MCF 10A (cell line): ENCODE results near the gene FAM83G. TPM values are rescaled to one million over a fixed set of nuclear protein-coding genes. Genes with fewer than 3 reads are reported as not detected.

Experiments
- BruUV-seq: library from RNA; stranded (reverse); fragments of 400-500 nt; replicated peaks from 2 replicates; lab custom pipeline; 2021; lab: Mats Ljungman, UMichigan
- CTCF ChIA-PET: fragments of 300-600 bp; sonication (Branson Sonifier 250); formaldehyde crosslinking; extraction: SDS; loops from one replicate; lab custom pipeline; 2021; ENCODE audit warnings: antibody characterized with exemption, inconsistent platforms; lab: Yijun Ruan, JAX
- POLR2A ChIA-PET: fragments of 300-600, 350-650 bp; sonication (Branson Sonifier 250); formaldehyde crosslinking; extraction: SDS; loops from one replicate; lab custom pipeline; 2020; ENCODE audit warnings: antibody characterized with exemption, inconsistent platforms; lab: Yijun Ruan, JAX
- DNase-seq: peaks from one replicate; pipeline ENCODE4 v3.0.0-alpha.2; 2018; ENCODE audit not compliant: unreplicated experiment
- H3K27ac Mint-ChIP-seq: one replicate; pipeline ENCODE4 v1.8.0; 2022; ENCODE audit warnings: mild to moderate bottlenecking, low read depth, mixed read lengths; ENCODE audit not compliant: unreplicated experiment
- H3K27me3 Mint-ChIP-seq: one replicate; pipeline ENCODE4 v1.8.0; 2022; ENCODE audit warnings: mixed read lengths; ENCODE audit not compliant: insufficient read depth, unreplicated experiment
- H3K36me3 Mint-ChIP-seq: one replicate; pipeline ENCODE4 v1.8.0; 2022; ENCODE audit warnings: mild to moderate bottlenecking, moderate library complexity, mixed read lengths; ENCODE audit not compliant: insufficient read depth, unreplicated experiment
- H3K4me1 Mint-ChIP-seq: one replicate; pipeline ENCODE4 v1.8.0; 2022; ENCODE audit warnings: mixed read lengths; ENCODE audit not compliant: insufficient read depth, unreplicated experiment
- H3K4me3 Mint-ChIP-seq: one replicate; pipeline ENCODE4 v1.8.0; 2022; ENCODE audit warnings: mild to moderate bottlenecking, moderate library complexity, mixed read lengths; ENCODE audit not compliant: unreplicated experiment
- H3K9me3 Mint-ChIP-seq: one replicate; pipeline ENCODE4 v1.8.0; 2022; ENCODE audit warnings: mixed read lengths; ENCODE audit not compliant: unreplicated experiment
- intact Hi-C: fragments of 100-400 bp; cut with micrococcal nuclease; formaldehyde crosslinking; loops from 2 replicates; pipeline ENCODE4 v1.14.1; 2022
- total RNA-seq: library from RNA; stranded (reverse); gene quantifications from 2 replicates; pipeline ENCODE4 v1.2.3, GENCODE V29; 2022
- TF ChIP-seq, protein P1 (sequence below): fragments of 200-600 bp; IDR thresholded peaks from one replicate; pipeline ENCODE4 v1.8.0; 2022; ENCODE audit warnings: antibody characterized with exemption, mild to moderate bottlenecking; ENCODE audit not compliant: unreplicated experiment

Gene FAM83G
- total RNA-seq, 1 experiment from 2014 or later: 50.1 TPM

DNA sequence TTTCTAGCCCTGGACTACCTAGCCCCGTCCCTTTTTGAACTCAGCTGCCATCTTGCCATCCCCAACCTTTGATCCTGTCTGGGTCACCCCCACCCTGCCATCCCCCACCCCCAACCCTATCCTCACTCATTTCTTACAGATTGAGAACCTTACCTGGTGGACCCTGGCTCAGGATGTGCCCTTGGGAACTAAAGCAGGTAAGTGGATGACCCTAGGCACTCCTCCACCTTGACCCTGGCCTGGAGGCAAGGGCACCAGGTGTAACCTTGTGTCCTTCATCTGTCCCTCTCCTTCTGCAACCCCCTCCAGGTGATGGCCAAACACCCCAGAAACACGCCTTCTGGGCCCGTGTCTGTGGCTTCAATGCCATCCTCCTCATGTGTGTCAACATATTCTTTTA, 15.5 kb upstream of the FAM83G start:
- DNase-seq: no peak
- no TSS peak for BruUV-seq
- intact Hi-C loops: no loop called here
- no peak overlapping the region for H3K27ac Mint-ChIP-seq
- TF ChIP-seq, protein P1, sequence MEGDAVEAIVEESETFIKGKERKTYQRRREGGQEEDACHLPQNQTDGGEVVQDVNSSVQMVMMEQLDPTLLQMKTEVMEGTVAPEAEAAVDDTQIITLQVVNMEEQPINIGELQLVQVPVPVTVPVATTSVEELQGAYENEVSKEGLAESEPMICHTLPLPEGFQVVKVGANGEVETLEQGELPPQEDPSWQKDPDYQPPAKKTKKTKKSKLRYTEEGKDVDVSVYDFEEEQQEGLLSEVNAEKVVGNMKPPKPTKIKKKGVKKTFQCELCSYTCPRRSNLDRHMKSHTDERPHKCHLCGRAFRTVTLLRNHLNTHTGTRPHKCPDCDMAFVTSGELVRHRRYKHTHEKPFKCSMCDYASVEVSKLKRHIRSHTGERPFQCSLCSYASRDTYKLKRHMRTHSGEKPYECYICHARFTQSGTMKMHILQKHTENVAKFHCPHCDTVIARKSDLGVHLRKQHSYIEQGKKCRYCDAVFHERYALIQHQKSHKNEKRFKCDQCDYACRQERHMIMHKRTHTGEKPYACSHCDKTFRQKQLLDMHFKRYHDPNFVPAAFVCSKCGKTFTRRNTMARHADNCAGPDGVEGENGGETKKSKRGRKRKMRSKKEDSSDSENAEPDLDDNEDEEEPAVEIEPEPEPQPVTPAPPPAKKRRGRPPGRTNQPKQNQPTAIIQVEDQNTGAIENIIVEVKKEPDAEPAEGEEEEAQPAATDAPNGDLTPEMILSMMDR: no peak
- H3K36me3 Mint-ChIP-seq: no peaks in the 10 kb centered on the region
- CTCF ChIA-PET: interaction anchor here (0.7 kb wide), 2 partner anchors 59 to 273 kb away, joined by 4 read pairs; no protein-coding TSS in a partner anchor
- no peak overlapping the region for H3K4me3 Mint-ChIP-seq
- H3K4me1 Mint-ChIP-seq: peaks cover 16% of the 10 kb centered on the region
- POLR2A ChIA-PET: interaction anchor here (0.7 kb wide), 1 partner anchor 780 kb away, joined by 3 read pairs; no protein-coding TSS in a partner anchor
- no peaks in the 10 kb centered on the region for H3K9me3 Mint-ChIP-seq
- H3K27me3 Mint-ChIP-seq: no peaks in the 10 kb centered on the region

DNA sequence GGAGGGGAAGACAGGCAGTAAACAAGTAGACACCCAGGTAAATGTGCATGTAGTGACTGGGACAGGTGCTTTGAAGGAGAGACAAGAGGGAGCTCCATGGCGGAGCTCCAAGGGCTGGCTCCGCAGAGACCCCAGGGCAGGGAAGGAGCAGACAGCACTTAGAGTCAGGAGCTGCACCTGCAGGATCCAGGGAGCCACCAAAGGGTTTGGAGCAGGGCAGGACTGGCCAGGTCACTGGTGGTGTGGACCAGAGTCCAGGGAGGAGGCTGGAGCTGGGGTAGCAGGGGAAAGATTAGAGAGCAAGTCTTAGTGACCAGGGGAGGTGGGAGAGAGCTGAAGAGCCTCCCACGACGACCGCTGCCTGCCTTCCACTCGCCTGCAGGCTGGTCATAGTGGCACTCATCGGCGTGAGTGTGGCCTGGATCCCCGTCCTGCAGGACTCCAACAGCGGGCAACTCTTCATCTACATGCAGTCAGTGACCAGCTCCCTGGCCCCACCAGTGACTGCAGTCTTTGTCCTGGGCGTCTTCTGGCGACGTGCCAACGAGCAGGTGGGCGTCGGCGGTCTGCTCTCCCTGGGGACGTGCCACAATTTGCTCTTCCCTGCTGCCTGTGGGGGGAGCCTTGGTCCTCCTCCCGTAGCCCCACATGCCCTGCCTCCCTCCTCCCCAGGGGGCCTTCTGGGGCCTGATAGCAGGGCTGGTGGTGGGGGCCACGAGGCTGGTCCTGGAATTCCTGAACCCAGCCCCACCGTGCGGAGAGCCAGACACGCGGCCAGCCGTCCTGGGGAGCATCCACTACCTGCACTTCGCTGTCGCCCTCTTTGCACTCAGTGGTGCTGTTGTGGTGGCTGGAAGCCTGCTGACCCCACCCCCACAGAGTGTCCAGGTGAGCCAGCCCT, 14.7 kb upstream of the FAM83G start:
- ChIA-PET POLR2A (interaction anchor here (0.8 to 1.3 kb wide), 2 partner anchors 12 to 14 kb away, joined by 3 to 6 read pairs; partner anchors contain the start of gene FAM83G), CTCF (interaction anchor here (0.7 to 0.8 kb wide), 2 partner anchors 51 to 274 kb away, joined by 3 to 4 read pairs; no protein-coding TSS in a partner anchor)
- H3K27ac Mint-ChIP-seq: no peak overlapping the region
- BruUV-seq: no TSS peak
- no peaks in the 10 kb centered on the region for H3K27me3 Mint-ChIP-seq
- no peak overlapping the region for H3K4me3 Mint-ChIP-seq
- intact Hi-C loops: no loop called here
- no peaks in the 10 kb centered on the region for H3K36me3 Mint-ChIP-seq
- DNase-seq: no peak
- H3K9me3 Mint-ChIP-seq: no peaks in the 10 kb centered on the region
- H3K4me1 Mint-ChIP-seq: peaks cover 16% of the 10 kb centered on the region
- TF ChIP-seq, protein P1: no peak

DNA sequence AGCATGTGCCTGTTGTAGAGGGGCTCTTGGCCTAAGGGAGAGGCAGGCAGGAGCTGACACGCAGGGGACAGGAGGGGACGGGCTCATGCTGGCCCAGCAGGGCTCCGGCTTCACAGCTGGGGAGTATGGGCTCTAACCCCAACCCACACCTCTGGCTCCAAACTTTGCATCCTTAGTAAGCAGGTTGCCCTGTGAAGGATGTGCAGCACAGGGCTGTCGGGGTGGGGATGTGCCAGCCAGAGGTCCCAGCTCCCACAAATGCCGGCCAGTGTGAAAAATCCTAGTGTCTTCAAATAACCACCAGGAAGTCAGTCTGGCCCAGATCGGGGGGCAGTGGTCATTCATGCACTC, 14.0 kb upstream of the FAM83G start:
- no peaks in the 10 kb centered on the region for H3K36me3 Mint-ChIP-seq
- H3K4me3 Mint-ChIP-seq: no peak overlapping the region
- peaks cover 16% of the 10 kb centered on the region for H3K4me1 Mint-ChIP-seq
- no peak for DNase-seq
- BruUV-seq: no TSS peak
- POLR2A ChIA-PET: interaction anchor here (0.8 to 1.3 kb wide), 2 partner anchors 11 to 14 kb away, joined by 3 to 6 read pairs; partner anchors contain the start of gene FAM83G
- intact Hi-C loops: no loop called here
- CTCF ChIA-PET: interaction anchor here (0.8 to 1.1 kb wide), 2 partner anchors 50 to 57 kb away, joined by 3 to 4 read pairs; no protein-coding TSS in a partner anchor
- no peaks in the 10 kb centered on the region for H3K27me3 Mint-ChIP-seq
- H3K9me3 Mint-ChIP-seq: no peaks in the 10 kb centered on the region
- TF ChIP-seq, protein P1: no peak
- H3K27ac Mint-ChIP-seq: no peak overlapping the region
